ENCODE results near the gene BABAM2. TPM values are rescaled to one million over a fixed set of nuclear protein-coding genes. Genes with fewer than 3 reads are reported as not detected.

The BABAM2 gene
- total and polyA plus RNA-seq, 5 donors = 45.2 to 65.2 (median 64.0) TPM

DNA sequence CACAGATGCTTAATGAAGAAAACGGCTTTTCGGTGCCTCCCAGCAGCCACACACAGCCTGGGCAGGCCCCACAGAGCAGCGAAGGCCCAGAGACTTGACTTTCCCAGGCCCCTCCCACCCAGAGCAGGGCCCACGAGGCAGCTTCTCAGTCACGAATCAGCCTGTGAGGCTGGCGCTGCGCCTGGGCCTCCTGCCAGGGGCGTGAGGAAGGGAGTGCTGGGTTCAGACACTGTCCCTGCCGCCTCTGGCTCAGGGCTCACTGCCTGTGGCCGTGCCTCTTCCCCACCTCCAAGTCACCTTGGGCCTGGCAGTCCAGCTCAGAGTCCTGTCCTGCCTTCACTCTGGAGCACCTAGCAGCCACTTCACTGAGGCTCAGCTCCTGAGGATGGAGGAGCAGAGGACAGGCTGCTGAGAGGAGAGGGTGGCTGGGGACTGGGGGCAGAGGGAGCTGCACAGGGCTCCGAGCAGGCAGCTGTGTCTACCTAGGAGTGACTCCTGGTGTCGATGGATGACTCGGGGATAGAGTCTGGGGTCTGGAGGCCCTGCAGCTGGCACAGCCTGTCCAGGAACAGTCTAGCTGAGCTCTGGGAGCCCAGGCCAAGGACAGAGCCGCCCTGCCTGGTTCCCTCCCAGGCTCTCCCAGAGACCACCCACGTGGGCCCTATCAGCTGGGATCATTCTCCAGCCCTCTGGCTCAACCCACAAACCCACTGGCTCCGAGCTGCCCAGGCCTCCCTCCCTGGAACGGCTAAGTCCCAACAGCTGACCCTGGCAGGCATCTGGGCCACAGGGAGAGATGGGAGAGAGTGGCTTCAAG, 465.8 kb downstream of the BABAM2 start:
- DNase-seq (peak; percentile 97 to 98 (median 98)), ATAC-seq (peak; percentile 95 to 96)
- no peak overlapping the region for H3K4me3 ChIP-seq (ENCODE audit: low read length)
- H3K9me3 ChIP-seq (ENCODE audit: control insufficient read depth, low read length) = no peaks in the 10 kb centered on the region
- intact Hi-C loops (cut with DNase I) = no loop called here
- WGBS = 23% methylated on average over 17 of the region's 17 CpGs
- H3K4me1 ChIP-seq (ENCODE audit: control insufficient read depth, insufficient read depth, low read length) = peaks cover 15% of the 10 kb centered on the region
- H3K27ac ChIP-seq (ENCODE audit: low read length) = peak overlapping the region; percentile 90
- no peaks in the 10 kb centered on the region for H3K27me3 ChIP-seq (ENCODE audit: control insufficient read depth, insufficient read depth)

DNA sequence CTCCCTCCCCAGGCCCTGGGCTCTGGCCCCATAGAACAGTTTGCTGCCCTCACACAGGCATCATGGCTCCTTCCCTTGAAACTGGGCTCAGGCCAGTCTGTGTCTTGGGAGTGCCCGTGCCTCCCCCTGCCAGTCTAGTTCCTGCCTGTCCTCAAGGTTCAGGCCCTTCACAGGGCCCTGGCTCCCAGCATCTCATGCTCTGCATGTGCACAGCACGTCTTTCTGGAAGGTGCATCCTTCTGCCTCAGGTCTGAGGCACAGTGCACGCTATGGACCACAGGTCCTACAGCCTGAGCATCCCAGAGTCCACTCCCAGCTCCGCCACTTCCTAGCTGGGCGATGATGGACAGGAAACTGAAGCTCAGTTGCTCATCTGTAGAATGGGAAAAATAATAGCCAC, 466.5 kb downstream of the BABAM2 start:
- WGBS = 96% methylated on average over 5 of the region's 5 CpGs
- intact Hi-C loops (cut with DNase I) = no loop called here
- peaks cover 15% of the 10 kb centered on the region for H3K4me1 ChIP-seq (ENCODE audit: control insufficient read depth, insufficient read depth, low read length)
- ATAC-seq = no peak
- DNase-seq = peak in 2 of 3 donors; percentile 35 to 50
- H3K4me3 ChIP-seq (ENCODE audit: low read length) = no peak overlapping the region
- H3K27me3 ChIP-seq (ENCODE audit: control insufficient read depth, insufficient read depth) = no peaks in the 10 kb centered on the region
- peak overlapping the region; percentile 90 for H3K27ac ChIP-seq (ENCODE audit: low read length)
- H3K9me3 ChIP-seq (ENCODE audit: control insufficient read depth, low read length) = no peaks in the 10 kb centered on the region

GRCh38 chr2:28357948-28358667, 467.6 kb downstream of the BABAM2 start:
- no peak for ATAC-seq

GRCh38 chr2:28358668-28359201, 468.2 kb downstream of the BABAM2 start:
- Histone ChIP-seq H3K27ac (ENCODE audit: low read length) (no peak overlapping the region), H3K4me1 (ENCODE audit: control insufficient read depth, insufficient read depth, low read length) (peaks cover 15% of the 10 kb centered on the region), H3K9me3 (ENCODE audit: control insufficient read depth, low read length) (no peaks in the 10 kb centered on the region), H3K27me3 (ENCODE audit: control insufficient read depth, insufficient read depth) (no peaks in the 10 kb centered on the region), H3K4me3 (ENCODE audit: low read length) (no peak overlapping the region)
- intact Hi-C loops (cut with DNase I) = loop anchor here in 1 of 4 donors (2.0 kb wide), 1 partner anchor 30 kb away; no protein-coding TSS in a partner anchor
- DNase-seq = peak in 2 of 3 donors; percentile 28 to 39
- WGBS = 85% methylated on average over 7 of the region's 7 CpGs
- no peak for ATAC-seq

More at GRCh38 chr2:28357948-28358667, 467.6 kb downstream of the BABAM2 start:
- intact Hi-C loops (cut with DNase I) = loop anchor here in 1 of 4 donors (2.0 kb wide), 1 partner anchor 31 kb away; no protein-coding TSS in a partner anchor
- no peaks in the 10 kb centered on the region for H3K27me3 ChIP-seq (ENCODE audit: control insufficient read depth, insufficient read depth)
- no peak overlapping the region for H3K27ac ChIP-seq (ENCODE audit: low read length)
- no peak overlapping the region for H3K4me3 ChIP-seq (ENCODE audit: low read length)
- H3K4me1 ChIP-seq (ENCODE audit: control insufficient read depth, insufficient read depth, low read length) = peaks cover 15% of the 10 kb centered on the region
- DNase-seq = peak in 2 of 3 donors; percentile 24 to 30
- no peaks in the 10 kb centered on the region for H3K9me3 ChIP-seq (ENCODE audit: control insufficient read depth, low read length)
- WGBS = 85% methylated on average over 19 of the region's 19 CpGs

GRCh38 chr2:28359222-28360057, 468.9 kb downstream of the BABAM2 start:
- Histone ChIP-seq H3K27ac (ENCODE audit: low read length) (no peak overlapping the region), H3K4me1 (ENCODE audit: control insufficient read depth, insufficient read depth, low read length) (peaks cover 15% of the 10 kb centered on the region), H3K9me3 (ENCODE audit: control insufficient read depth, low read length) (no peaks in the 10 kb centered on the region), H3K27me3 (ENCODE audit: control insufficient read depth, insufficient read depth) (no peaks in the 10 kb centered on the region), H3K4me3 (ENCODE audit: low read length) (no peak overlapping the region)
- intact Hi-C loops (cut with DNase I) = loop anchor here in 1 of 4 donors (2.0 kb wide), 1 partner anchor 29 kb away; no protein-coding TSS in a partner anchor
- ATAC-seq = no peak
- 75% methylated on average over 28 of the region's 28 CpGs for WGBS
- DNase-seq = peak in 2 of 3 donors; percentile 70 to 74

GRCh38 chr2:28360058-28360717, 469.7 kb downstream of the BABAM2 start:
- Histone ChIP-seq H3K4me1 (ENCODE audit: control insufficient read depth, insufficient read depth, low read length) (peaks cover 15% of the 10 kb centered on the region), H3K27me3 (ENCODE audit: control insufficient read depth, insufficient read depth) (no peaks in the 10 kb centered on the region), H3K4me3 (ENCODE audit: low read length) (no peak overlapping the region), H3K27ac (ENCODE audit: low read length) (no peak overlapping the region), H3K9me3 (ENCODE audit: control insufficient read depth, low read length) (no peaks in the 10 kb centered on the region)
- 86% methylated on average over 16 of the region's 16 CpGs for WGBS
- intact Hi-C loops (cut with DNase I) = no loop called here
- ATAC-seq (no peak), DNase-seq (peak in 2 of 3 donors; percentile 37 to 45)

DNA sequence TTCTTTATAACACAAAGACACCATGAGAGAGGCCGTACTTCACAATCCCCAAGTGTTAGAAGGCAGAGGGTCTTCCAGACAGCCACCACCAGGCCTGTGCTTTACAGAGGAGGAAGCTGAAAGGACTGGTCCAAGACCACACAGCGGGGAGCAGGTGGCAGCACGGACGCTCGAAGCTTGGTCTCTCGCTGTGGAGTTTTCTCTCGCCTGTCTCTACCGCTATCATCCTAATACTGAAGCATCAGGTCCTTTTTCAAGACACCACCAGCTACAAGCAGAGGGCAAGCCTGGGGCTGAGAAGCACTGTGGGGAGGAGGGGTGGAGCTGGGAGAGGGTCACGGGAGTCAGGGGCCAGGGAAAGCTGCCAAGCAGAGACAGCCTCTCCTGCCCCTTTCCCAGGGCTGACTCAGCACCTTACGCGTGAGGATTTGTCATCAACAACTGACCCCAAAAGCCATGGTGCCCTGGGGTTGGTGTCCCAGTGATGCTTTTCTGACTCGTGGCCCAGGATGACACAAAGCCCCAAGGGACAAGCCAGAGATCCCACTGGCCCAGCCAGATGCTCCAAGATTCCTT, 470.3 kb downstream of the BABAM2 start:
- Histone ChIP-seq H3K27ac (ENCODE audit: low read length) (no peak overlapping the region), H3K9me3 (ENCODE audit: control insufficient read depth, low read length) (no peaks in the 10 kb centered on the region), H3K27me3 (ENCODE audit: control insufficient read depth, insufficient read depth) (no peaks in the 10 kb centered on the region), H3K4me3 (ENCODE audit: low read length) (no peak overlapping the region), H3K4me1 (ENCODE audit: control insufficient read depth, insufficient read depth, low read length) (peaks cover 9% of the 10 kb centered on the region)
- DNase-seq = peak in 2 of 3 donors; percentile 44 to 69
- no peak for ATAC-seq
- WGBS = 77% methylated on average over 12 of the region's 12 CpGs
- intact Hi-C loops (cut with DNase I) = no loop called here

GRCh38 chr2:28361991-28362710, 471.6 kb downstream of the BABAM2 start:
- no peaks in the 10 kb centered on the region for H3K9me3 ChIP-seq (ENCODE audit: control insufficient read depth, low read length)
- H3K4me3 ChIP-seq (ENCODE audit: low read length) = no peak overlapping the region
- DNase-seq = peak in 2 of 3 donors; percentile 22 to 45
- H3K27ac ChIP-seq (ENCODE audit: low read length) = no peak overlapping the region
- intact Hi-C loops (cut with DNase I) = no loop called here
- H3K27me3 ChIP-seq (ENCODE audit: control insufficient read depth, insufficient read depth) = no peaks in the 10 kb centered on the region
- H3K4me1 ChIP-seq (ENCODE audit: control insufficient read depth, insufficient read depth, low read length) = peaks cover 9% of the 10 kb centered on the region
- 75% methylated on average over 12 of the region's 12 CpGs for WGBS
- no peak for ATAC-seq

DNA sequence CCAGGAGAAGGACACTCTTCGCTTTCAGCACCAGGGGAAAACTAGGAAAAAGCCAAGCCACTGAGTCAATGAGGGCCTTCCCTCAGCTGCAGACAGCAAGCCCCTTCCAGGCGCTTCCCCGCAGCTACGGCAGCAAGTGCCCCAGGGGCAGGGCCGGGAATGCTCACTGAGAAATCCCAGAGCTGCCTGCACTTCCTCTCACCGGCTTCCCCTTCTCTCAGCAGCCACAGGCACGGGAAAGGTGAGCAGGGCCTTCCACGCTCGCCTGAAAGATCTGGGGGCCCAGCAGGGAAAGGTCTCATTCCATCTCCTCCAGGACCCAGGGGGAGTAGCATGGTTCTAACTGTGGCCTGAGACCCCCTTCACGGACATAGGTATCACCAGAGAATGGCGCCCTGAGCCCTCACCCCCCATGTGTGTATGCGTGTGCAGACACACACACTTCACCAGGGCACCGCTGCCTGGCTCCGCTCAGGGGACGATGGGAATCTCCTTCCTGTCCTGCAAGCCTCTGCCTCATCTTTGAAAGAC, 472.5 kb downstream of the BABAM2 start:
- Histone ChIP-seq H3K4me3 (ENCODE audit: low read length) (no peak overlapping the region), H3K27me3 (ENCODE audit: control insufficient read depth, insufficient read depth) (no peaks in the 10 kb centered on the region), H3K9me3 (ENCODE audit: control insufficient read depth, low read length) (no peaks in the 10 kb centered on the region), H3K4me1 (ENCODE audit: control insufficient read depth, insufficient read depth, low read length) (peaks cover 9% of the 10 kb centered on the region), H3K27ac (ENCODE audit: low read length) (no peak overlapping the region)
- ATAC-seq = no peak
- 81% methylated on average over 15 of the region's 15 CpGs for WGBS
- DNase-seq = peak in 2 of 3 donors; percentile 37 to 38
- intact Hi-C loops (cut with DNase I) = no loop called here

All from right cardiac atrium (tissue), 5 donors.